Activated CD4-positive, alpha-beta T cell treated with anti-CD3 and anti-CD28 coated beads for 1 hour (primary cell): Measurements from ENCODE around the gene SLC7A14.

Source experiments
- DNase-seq: peaks from one replicate; pipeline ENCODE4 v3.0.0-alpha.2; 2020

SLC7A14 gene

DNA sequence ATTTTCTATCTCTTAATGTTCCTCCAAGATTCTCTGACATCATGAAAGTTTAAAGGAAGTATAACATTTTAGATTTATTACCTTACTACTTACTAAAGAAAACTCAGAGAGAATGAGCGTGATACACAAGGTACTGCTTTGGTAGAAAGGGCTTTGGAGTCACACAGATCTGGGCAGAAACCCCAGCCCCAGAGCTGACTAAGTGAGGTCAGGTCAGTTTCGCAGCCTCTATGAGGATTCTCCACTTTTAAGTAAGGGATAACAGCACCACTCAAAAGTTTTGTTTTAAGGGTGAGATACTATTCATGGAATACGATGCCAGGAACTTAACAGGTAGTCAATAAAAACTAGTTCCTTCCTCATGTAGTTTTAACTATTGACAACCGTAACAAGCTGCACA, 91.1 kb downstream of the SLC7A14 start:
- no peak for DNase-seq

GRCh38 chr3:170493712-170494182, 92.1 kb downstream of the SLC7A14 start:
- no peak for DNase-seq

DNA sequence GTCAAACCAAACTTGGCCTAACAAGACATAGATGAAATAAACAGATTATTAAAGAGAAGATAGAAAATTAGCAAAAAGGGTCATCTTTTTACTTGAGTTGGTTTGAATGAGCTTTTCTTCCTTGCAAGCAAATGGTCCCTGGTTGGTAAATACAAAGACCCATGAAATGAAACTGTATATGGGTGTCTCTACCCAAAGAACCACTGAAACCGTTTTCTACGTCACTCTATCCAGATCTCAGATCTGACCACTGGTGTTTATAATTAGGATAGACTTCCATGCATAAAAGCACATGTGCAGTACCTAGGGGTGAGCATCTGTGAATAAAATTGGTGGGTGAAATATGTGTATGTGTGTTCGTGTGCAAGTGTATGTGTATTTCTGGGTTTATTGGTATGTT, 94.0 kb downstream of the SLC7A14 start:
- DNase-seq, result no peak

DNA sequence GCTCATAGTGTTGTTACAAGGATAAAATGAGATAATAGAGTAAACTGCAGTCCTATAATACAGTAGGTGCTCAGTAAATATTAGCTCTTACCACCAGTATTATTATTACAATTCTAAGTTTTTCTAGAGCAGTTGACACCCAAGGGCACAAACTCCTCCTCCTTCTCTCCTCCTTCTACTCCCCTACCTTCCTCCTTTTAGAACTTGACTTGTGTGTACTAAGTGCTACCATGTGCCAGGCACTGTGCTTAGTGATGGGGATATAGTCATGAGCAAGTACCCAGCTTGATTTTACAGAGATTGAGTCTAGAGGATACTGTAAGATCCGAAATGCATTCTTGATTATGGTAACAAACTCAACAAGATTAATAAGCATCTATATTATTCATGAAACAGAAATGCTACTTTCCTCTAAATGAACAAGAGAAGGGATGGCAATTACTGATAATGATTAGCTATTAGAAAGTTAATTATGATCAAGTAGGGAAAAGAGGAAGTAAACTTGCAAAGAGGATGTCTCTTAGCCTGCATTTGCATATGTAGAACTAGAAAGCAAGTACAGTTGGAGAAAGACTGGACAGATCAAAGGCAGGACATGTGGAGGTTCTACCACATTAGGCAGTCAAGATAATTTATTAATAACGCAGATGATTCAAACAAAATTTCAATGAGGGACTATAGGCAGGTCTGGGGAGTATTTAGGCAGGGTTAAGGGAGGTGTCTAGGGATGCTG, 94.9 kb downstream of the SLC7A14 start:
- DNase-seq, result no peak

DNA sequence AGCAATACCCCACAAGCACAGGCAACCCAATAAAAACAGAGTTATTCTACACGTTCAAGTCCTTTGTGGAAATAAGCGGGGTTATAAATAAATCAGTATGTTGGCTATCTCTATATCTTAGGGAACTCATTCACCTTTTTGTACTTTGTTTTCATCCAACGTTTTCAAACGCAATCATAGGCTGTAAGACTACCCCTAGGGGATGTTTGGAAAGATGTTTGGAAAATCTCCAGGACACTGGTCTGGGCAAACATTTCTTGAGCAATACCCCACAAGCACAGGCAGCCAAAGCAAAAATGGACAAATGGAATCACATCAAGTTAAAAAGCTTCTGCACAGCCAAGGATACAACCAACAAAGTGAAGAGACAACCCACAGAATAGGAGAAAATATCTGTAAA, 97.1 kb downstream of the SLC7A14 start:
- DNase-seq, result no peak

- no peak for DNase-seq
Observed at GRCh38 chr3:170487031-170487430, 98.8 kb downstream of the SLC7A14 start.

- DNase-seq, result no peak
Observed at GRCh38 chr3:170486398-170486797, 99.5 kb downstream of the SLC7A14 start.

DNA sequence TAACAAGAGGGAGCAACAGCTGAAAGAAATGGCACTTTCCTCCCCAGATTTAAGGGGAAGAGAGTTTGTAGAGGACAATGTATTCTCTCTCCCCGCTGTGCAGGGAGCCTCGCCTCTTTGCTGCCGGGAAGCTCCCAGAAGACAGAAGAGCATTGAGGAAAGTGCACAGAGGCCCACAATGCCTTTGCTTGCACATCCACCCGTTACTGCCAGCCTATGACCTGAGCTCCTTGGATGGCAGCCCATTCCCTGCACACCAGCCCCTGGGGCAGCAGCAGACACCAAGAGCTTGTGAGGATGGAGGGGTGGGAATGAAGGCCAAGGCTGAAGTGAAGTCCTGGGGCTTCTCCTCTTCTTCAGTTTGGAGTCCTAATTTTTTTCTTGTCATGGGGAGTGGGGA, 100.2 kb downstream of the SLC7A14 start:
- no peak for DNase-seq

DNA sequence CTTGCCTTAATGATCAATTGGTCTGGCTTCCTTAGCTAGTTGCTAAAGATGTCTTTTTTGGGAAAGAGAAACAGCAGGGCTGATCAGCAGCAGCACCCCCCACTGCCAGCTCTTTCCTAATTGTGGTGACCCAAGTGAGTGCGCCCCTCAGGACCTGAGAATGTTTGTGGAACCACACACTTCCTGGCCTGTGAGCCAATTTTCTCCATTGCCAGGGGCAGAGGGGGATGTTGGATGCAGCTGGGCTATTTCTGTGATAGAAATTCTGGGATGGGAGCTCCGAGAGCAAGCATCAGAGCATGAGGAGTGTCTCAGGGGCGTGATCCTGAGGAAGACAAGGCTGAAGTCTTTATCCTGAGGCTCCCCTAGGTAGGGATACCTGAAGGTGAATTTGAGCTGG, 100.6 kb downstream of the SLC7A14 start:
- no peak for DNase-seq

- DNase-seq, result no peak
Observed at GRCh38 chr3:170484869-170485268, 101.0 kb downstream of the SLC7A14 start.

GRCh38 chr3:170483485-170484262, 102.2 kb downstream of the SLC7A14 start:
- no peak for DNase-seq

DNA sequence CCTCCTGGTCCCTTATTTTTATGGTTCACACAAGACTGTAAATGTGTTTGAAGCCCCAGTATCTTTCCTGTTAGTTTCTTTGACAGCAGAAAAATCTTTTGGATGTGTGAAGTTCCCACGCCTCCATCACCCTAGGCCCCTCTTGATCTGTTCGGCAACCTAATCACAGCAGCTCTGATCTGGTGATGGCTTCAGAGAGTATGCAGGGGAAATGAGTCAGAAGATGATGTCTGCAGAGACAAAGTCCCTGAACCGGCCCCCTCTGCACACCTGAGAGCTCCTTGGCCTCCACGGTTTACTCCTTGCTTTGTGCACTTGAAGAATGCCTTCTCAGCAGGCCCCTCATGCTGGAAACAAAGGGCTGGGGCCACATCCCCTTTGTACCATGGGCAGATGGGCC, 103.7 kb downstream of the SLC7A14 start:
- DNase-seq, result no peak

GRCh38 chr3:170480111-170480510, 105.8 kb downstream of the SLC7A14 start:
- no peak for DNase-seq

DNA sequence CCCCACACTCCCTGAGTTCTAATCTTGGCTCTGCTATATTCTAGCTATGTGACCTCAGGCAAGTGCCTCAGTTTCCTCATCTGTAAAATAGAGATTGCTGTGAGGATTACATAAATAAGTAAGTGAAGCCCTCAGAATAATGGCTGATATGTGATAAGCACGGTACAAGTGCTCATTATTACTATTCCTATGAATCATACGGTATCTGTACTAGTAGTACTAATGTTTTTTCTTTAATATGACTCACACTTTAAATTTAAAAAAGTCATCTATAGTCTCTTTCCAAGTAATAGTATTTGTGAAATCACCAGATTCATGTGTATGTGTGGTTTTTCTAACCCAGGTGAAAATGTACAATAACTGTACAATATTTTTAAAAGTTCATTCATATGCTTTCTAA, 108.5 kb downstream of the SLC7A14 start:
- DNase-seq, result no peak

- no peak for DNase-seq
Observed at GRCh38 chr3:170476291-170476690, 109.6 kb downstream of the SLC7A14 start.

DNA sequence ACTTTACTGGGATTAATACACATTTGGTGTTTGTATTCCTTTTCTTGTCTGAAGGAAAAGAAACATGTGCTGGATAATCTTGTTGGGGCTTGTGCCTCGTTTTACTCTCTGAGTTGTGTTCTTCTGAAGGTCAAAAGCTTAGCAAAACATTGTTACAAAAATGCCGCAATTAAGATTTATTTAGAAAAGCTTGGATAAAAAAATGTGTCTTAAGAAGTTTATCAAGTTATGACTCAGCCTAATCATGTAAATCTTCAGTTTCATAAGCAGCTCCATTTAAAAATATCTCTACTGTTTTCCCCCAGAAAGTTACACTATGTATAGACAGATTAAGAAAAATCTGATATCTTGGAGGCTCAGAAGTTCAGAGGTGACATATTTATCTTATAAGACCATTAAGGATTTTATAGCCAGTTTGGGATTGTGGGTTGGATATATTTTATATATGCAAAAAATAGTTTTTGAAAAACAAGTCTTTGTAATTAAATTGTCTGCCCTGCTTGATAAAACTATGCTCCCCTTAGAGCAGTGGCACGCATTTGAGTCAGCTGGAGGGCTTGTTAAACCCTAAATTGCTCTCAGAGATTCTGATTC, 110.7 kb downstream of the SLC7A14 start:
- no peak for DNase-seq

DNA sequence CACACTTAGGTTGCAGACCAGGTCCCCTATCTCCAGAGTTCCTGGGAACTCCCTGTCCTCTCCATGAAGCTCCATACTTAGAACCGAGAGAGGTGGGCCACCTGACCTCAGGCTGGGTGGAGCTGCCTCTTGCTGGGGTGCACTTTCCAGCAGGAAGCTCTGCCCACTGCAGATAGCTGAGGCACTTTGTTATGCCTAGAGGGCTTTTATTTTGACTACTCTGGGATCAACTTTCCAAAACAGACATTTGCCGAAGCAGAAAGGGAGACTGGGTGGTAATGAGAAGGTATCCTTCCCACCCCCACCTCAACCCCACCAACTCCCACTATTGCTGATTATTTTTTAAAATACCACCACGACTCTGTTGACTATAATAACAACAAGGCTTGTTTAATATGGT, 112.5 kb downstream of the SLC7A14 start:
- DNase-seq, result no peak

GRCh38 chr3:170471149-170471548, 114.7 kb downstream of the SLC7A14 start:
- DNase-seq, result no peak

DNA sequence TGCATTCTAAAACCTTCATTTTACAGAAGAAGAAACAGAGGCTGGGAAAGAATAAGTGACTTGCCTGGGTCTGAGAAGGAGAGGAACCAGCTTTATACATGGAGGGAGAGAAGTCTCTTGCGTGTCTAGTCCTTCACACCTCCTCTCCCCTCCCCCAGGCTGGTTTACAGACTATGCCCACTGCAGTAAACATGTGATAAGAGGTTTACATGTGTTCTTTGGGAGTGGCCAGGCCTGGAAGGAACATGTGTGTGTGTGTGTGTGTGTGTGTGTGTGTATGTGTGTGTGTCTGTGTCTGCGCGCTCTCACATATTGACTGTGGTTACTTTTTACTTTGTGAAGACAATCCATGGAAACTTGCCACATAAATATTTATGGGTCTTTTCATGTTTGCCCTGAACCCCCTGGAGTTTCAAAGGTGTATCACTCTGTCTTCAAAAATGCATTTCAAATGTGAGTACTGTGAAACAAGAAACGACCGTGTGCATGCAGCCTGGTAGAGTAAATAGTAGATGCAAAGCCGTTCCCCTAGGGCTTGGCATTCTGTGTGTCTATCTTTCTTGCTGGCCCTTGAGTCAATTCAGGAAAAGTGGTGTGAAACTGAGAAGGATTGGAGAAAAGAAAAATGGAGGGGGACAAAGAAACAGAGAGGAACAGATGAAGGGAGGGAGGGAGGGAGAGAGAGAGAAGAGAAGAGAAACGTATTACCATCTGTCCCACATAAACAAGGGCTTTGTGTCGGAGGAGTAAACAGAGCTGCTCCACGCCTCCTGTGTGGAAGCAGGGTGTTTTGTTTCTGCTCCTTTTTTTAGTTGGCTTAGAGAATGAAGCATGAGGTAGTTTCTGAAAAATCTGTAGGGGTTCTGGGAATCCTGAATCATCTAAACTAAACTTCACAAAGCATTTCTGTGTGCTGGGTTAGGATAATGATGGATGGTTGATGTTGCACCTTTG, 115.5 kb downstream of the SLC7A14 start:
- no peak for DNase-seq

GRCh38 chr3:170469151-170470062, 116.5 kb downstream of the SLC7A14 start:
- DNase-seq, result no peak

DNA sequence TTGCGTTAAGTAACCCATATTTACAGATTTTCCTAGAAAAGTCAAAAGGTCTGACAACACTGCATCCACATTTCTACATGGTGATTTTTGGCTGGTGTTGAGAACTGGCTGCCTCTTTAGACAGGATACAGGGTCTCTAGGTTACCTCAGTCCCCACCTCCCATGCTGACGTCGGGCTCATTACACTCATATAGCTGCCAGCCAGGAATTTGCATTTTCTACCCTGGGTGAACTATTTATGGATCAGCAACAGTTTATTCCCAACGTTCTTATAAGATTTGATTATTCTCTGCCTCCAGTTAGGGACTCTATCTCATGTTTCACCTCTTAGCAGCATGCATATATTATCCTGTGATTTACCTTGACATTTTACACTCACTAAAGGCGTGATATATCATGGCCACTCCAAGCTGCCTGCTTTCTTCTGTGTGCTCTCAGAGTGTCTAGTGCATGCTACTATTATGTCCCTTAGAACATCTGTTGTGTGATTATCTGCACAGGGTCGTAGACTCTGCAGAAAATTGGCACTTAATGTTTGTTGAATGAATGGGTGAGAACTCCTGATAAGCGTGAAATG, 118.2 kb downstream of the SLC7A14 start:
- no peak for DNase-seq
